Mucosa of stomach (tissue), 1 donor: ENCODE data around the gene C10orf105.

Experiments used
- H3K27me3 ChIP-seq: one replicate; pipeline ENCODE4 v1.7.0; 2013; ENCODE audit warnings: mild to moderate bottlenecking, low read length; ENCODE audit not compliant: control insufficient read depth, insufficient read depth
- H3K36me3 ChIP-seq: one replicate; pipeline ENCODE4 v1.7.0; 2013; ENCODE audit warnings: low read length; ENCODE audit not compliant: control insufficient read depth, insufficient read depth
- H3K4me1 ChIP-seq: one replicate; pipeline ENCODE4 v1.7.0; 2013; ENCODE audit warnings: mild to moderate bottlenecking, low read length; ENCODE audit not compliant: control insufficient read depth, insufficient read depth
- H3K4me3 ChIP-seq: one replicate; pipeline ENCODE4 v1.7.0; 2013; ENCODE audit warnings: low read length
- H3K9ac ChIP-seq: one replicate; pipeline ENCODE4 v1.7.0; 2013; ENCODE audit warnings: mild to moderate bottlenecking, low read length, moderate library complexity
- H3K9me3 ChIP-seq: one replicate; pipeline ENCODE4 v1.7.0; 2013; ENCODE audit warnings: mild to moderate bottlenecking, low read length, moderate library complexity; ENCODE audit not compliant: control insufficient read depth
- donor health status: Pancreatic carcinoma.

The C10orf105 gene

DNA sequence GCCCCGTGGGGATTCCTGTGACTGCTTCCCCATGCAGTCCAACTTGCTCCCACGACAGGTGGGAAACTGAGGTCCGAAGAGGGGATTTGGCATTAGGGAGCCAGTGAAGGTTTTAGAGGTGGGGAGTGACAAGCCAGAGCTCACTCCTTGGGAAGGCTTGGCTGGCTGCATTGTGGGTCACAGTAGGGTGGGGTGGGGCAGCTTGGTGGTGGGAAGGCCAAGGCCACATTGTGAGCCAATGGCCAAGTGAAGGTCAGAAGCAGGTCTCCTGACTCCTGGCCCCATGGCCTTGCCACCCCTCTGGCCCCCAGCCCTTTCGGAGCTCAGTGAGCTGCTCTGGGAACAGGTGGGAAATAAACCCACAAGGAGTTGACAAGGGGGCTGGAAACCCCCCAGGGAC, 2.5 kb downstream of the C10orf105 start:
- no peaks in the 10 kb centered on the region for H3K36me3 ChIP-seq
- no peaks in the 10 kb centered on the region for H3K9me3 ChIP-seq
- no peak overlapping the region for H3K9ac ChIP-seq
- H3K4me1 ChIP-seq = peaks cover 33% of the 10 kb centered on the region
- H3K27me3 ChIP-seq = no peaks in the 10 kb centered on the region
- H3K4me3 ChIP-seq = no peak overlapping the region

DNA sequence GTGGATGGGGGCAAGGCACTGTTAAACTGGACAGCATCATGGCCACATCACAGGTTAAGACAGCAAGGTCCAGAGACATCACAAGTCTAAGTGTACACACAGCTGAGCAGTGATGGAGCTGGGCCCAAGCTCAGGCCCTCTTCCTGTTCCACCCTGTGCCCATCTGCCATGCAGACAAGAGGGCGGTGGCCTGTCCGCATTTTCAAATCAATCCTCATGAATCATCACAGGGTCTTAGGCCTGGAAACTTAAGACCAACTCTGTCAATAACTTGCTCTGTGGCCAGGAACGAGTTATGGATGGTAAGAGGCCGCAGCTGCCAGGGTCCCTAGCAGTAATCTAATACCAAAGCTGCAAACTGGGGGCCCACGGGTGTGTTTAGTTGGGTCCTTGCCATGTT, 3.2 kb downstream of the C10orf105 start:
- peaks cover 33% of the 10 kb centered on the region for H3K4me1 ChIP-seq
- no peaks in the 10 kb centered on the region for H3K9me3 ChIP-seq
- H3K4me3 ChIP-seq = no peak overlapping the region
- H3K27me3 ChIP-seq = no peaks in the 10 kb centered on the region
- H3K9ac ChIP-seq = no peak overlapping the region
- no peaks in the 10 kb centered on the region for H3K36me3 ChIP-seq

DNA sequence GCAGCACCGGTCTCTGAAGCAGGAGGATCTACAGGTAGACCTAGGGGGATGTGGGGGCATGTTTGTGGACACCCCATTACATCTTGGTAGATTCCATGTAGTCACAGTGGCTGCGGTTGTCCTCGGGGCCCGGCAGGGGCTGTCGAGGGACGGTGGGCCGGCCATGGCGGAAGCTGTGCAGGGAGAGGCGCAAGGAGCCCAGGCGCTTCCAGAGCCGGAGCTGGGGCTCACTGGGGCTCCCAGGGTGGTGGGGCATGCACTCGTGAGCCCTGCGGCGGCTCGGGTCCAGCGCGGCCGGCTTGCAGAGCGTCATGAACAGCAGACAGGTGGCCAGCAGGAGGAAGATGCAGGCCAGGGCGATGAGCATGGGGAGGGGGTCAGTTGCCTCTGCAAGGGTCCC, 3.7 kb downstream of the C10orf105 start:
- peaks cover 33% of the 10 kb centered on the region for H3K4me1 ChIP-seq
- H3K9ac ChIP-seq = no peak overlapping the region
- H3K4me3 ChIP-seq = no peak overlapping the region
- H3K27me3 ChIP-seq = no peaks in the 10 kb centered on the region
- no peaks in the 10 kb centered on the region for H3K36me3 ChIP-seq
- no peaks in the 10 kb centered on the region for H3K9me3 ChIP-seq

DNA sequence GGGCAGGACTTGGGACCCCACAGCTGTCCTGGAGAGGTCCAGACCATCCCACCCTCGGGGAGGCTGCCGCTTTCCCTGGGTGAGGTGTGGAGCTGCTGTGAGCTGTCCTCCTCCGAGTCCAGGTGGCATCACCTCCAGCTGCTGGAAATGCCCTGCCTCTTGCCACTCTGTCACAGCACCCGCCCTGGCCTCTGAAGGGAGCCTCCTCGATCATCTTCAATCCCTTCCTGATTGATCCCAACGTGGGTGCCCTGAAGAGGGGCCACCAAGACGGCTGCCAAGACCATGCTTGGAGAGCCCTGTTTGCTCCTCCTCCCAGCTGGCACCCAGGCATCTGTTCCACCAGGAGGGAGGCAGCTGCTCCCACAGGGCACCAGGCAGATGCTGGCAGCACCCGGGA, 4.6 kb downstream of the C10orf105 start:
- Histone ChIP-seq H3K27me3 (no peaks in the 10 kb centered on the region), H3K4me3 (no peak overlapping the region), H3K4me1 (peaks cover 33% of the 10 kb centered on the region), H3K9me3 (no peaks in the 10 kb centered on the region), H3K36me3 (no peaks in the 10 kb centered on the region), H3K9ac (no peak overlapping the region)

DNA sequence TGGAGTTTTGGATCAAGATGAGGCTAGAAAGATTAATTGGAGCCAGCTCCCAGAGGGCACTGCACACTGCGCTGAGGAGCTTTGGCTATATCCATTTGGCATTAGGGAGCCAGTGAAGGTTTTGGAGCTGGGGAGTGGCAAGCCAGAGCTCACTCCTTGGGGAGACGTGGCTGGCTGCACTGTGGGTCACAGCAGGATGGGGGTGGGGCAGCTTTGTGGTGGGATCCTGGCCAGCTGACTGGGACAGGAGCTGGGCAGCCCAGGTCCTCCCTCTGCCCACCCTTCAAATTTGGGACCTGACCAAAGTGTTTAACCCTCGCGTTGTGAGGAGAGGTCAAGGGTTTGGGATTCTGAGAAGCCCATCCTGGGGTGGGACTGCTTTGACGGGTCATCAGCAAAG, 5.0 kb downstream of the C10orf105 start:
- Histone ChIP-seq H3K9me3 (no peaks in the 10 kb centered on the region), H3K4me1 (peaks cover 36% of the 10 kb centered on the region), H3K9ac (peak overlapping the region; percentile 63), H3K27me3 (no peaks in the 10 kb centered on the region), H3K36me3 (no peaks in the 10 kb centered on the region), H3K4me3 (no peak overlapping the region)

DNA sequence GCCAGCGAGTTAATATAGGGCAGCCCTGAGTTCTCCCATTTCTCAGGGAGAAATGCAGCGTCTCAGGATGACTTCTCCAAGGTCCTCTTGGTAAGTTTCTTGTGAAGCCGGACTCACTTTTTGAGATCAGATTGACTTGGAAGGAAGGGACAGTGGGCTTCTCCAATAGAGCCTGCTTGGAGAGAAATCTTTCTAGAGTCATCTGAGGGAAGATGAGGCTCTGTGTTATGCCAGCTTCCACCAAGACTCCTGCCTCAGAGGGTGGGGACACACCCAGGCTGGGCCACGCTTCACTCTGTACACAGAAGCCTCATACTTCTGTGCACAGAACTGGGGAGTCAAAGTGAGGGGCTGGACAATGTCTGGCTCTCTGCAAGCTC, 5.6 kb downstream of the C10orf105 start:
- H3K9me3 ChIP-seq = no peaks in the 10 kb centered on the region
- no peaks in the 10 kb centered on the region for H3K27me3 ChIP-seq
- H3K9ac ChIP-seq = peak overlapping the region; percentile 63
- peaks cover 41% of the 10 kb centered on the region for H3K4me1 ChIP-seq
- H3K36me3 ChIP-seq = no peaks in the 10 kb centered on the region
- no peak overlapping the region for H3K4me3 ChIP-seq

DNA sequence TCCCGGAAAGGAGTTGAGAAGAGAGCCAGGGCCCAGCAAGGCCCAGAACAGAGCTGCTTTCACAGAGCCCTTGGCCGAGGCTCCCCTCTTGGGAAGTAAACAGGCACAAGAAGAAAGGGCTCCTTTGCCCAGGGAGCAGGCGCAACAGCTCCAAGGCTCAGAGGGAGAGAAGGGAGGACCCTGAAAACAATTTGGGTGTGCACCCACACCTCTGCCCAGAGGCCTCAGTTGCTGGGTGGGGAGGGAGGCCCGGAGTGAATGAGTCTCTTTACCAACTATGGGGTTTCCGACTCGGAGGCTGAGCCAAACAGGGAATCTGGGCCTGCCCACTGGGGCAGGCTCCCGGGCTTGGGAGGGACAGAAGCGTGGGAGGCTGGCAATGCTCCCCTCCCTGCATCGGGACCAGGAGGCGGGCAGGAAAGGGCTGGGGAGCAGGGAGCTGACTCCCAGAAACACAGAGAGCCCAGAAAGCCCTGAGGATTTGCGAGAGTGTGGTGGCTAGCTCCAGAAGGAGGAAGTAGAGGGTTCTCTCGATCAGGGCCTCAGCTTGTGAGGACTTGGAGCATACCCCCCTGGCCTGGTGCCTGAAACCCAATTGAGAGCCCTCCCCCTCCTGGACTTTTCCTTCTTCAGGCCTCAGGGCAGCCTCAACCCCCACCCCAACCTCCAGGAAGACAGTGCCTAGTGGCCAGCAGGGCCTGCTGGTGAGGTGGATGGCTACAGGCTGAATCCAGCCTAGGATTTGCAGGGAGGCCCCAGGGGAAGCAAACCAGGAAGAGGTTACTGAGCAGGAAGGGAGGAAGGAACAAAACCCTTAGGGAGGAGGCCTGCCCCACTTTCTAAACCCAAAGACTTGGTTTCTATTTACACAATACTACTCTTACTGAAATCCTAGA, 6.2 kb downstream of the C10orf105 start:
- H3K4me3 ChIP-seq = no peak overlapping the region
- peak overlapping the region; percentile 63 for H3K9ac ChIP-seq
- H3K36me3 ChIP-seq = no peaks in the 10 kb centered on the region
- no peaks in the 10 kb centered on the region for H3K27me3 ChIP-seq
- peaks cover 48% of the 10 kb centered on the region for H3K4me1 ChIP-seq
- no peaks in the 10 kb centered on the region for H3K9me3 ChIP-seq

DNA sequence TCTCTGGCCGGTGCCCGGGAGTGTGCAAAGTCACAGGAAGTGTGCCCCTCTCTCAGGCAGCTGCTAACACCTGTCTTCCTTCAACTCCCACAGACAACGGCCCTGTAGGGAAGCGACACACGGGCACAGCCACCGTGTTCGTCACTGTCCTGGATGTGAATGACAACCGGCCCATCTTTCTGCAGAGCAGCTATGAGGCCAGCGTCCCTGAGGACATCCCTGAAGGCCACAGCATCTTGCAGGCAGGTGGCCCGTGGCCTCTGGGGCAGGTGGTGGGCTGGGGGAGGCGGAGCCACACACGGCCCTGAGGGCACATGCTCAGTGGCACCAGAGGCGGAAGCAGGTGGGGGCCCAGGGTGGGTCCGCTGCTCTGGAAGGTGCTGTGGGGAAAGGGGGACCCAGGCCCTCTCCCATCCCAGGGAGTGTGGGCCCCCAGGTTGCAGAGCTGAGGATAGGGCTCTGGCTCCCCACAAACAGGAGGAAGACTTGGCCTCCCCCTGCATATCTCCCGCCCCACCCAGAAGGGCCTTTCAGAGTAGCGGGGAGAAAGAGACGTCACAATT, 6.9 kb downstream of the C10orf105 start:
- Histone ChIP-seq H3K4me1 (peaks cover 54% of the 10 kb centered on the region), H3K27me3 (no peaks in the 10 kb centered on the region), H3K9me3 (no peaks in the 10 kb centered on the region), H3K36me3 (no peaks in the 10 kb centered on the region), H3K4me3 (no peak overlapping the region), H3K9ac (peak overlapping the region; percentile 63)

DNA sequence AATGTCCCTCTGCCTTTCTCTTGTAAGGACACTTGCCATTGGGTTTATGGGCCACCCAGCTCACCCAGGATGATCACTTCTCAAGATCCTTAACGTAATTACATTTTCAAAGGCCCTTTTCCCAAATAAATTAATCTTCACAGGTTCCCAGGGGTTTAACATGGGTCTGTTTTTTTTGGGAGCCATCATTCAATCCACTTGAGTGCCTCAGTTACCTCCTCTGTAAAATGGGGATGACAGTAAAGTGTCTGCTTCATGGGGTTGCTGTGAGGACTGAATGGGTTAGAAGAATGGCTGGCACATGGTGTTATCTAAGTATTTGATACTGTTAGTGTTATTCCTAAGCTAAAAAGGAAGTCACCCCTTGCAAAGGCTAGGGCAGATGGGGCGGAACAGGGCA, 7.4 kb downstream of the C10orf105 start:
- Histone ChIP-seq H3K9ac (no peak overlapping the region), H3K4me1 (peaks cover 54% of the 10 kb centered on the region), H3K27me3 (no peaks in the 10 kb centered on the region), H3K9me3 (no peaks in the 10 kb centered on the region), H3K4me3 (no peak overlapping the region), H3K36me3 (no peaks in the 10 kb centered on the region)

DNA sequence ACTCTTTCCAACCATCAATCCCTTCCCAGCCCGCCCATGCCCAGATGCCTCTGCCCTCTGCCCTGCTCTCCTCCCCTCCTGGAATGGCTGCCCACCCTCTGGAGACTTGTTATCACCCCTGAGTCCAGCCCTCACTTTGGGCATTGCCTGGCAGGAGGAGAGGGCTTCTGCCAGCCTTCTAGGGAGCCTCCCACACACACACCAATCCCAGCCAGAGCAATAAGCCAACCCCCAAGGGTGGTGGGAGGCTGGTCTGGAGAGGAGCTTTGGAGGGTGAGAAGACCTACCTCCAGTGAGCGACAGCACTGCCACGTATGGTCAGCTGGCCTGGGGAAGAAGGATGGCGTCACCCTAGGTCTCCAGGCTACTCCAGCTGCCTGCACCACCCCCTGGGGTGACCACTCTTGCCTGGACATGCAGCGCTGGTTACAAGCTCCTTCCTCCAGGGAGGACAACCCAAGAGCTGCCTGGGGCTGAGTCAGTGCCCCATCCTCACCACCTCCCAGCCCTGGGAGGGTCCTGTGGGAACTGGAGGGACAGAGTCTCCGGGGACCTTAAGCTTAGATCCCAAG, 8.4 kb downstream of the C10orf105 start:
- no peak overlapping the region for H3K4me3 ChIP-seq
- no peaks in the 10 kb centered on the region for H3K36me3 ChIP-seq
- peak overlapping the region; percentile 17 for H3K9ac ChIP-seq
- H3K27me3 ChIP-seq = no peaks in the 10 kb centered on the region
- H3K4me1 ChIP-seq = peaks cover 54% of the 10 kb centered on the region
- no peaks in the 10 kb centered on the region for H3K9me3 ChIP-seq

DNA sequence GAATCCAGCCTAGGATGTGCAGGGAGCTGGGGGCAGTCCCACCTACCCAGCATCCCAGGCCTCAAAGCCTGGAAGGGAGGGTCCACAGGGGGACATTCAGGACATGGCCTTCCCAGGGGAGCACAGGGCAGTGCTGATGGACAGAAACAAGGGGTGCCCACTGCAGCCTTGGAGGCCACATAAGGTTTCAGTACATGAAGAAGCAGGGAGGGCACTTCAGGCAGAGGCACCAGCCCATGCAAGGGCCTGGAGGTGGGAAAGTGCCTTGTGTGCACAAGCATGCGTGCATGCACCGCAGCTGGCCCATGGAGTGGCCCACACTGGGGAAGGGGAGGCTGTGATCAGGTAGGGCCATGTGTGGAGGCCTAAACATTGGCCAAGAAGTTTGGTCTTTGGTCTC, 9.1 kb downstream of the C10orf105 start:
- H3K9me3 ChIP-seq = no peaks in the 10 kb centered on the region
- no peaks in the 10 kb centered on the region for H3K27me3 ChIP-seq
- H3K4me1 ChIP-seq = peaks cover 51% of the 10 kb centered on the region
- H3K9ac ChIP-seq = no peak overlapping the region
- no peak overlapping the region for H3K4me3 ChIP-seq
- no peaks in the 10 kb centered on the region for H3K36me3 ChIP-seq
